Spinal cord (tissue), 10 donors: ENCODE data around the gene MEGF10. TPM values are rescaled to one million over a fixed set of nuclear protein-coding genes. Genes with fewer than 3 reads are reported as not detected.
"Not testable (repeated sequence)": the region's sequence is repeated elsewhere in the genome, so short reads cannot be mapped to it uniquely, and the experiment has no call there.

ENCODE experiments used
- DNase-seq, 6 donors: peaks; one replicate each; pipeline versions ENCODE4 v3.0.0 to v3.0.0-alpha.2; 2013 to 2015; ENCODE audit warnings: low spot score in 6 of 6, low read depth in 4 of 6
- H3K27ac ChIP-seq: one replicate; pipeline ENCODE4 v1.5.1; 2013; ENCODE audit warnings: low read depth, low read length, control low read depth
- H3K27me3 ChIP-seq: one replicate; pipeline ENCODE4 v1.6.1; 2013; ENCODE audit warnings: low read length; ENCODE audit not compliant: control insufficient read depth, insufficient read depth
- H3K36me3 ChIP-seq: one replicate; pipeline ENCODE4 v1.6.1; 2013; ENCODE audit warnings: low read length; ENCODE audit not compliant: control insufficient read depth, insufficient read depth
- H3K4me1 ChIP-seq: one replicate; pipeline ENCODE4 v1.6.1; 2013; ENCODE audit warnings: low read length; ENCODE audit not compliant: control insufficient read depth, insufficient read depth
- H3K4me3 ChIP-seq: one replicate; pipeline ENCODE4 v1.5.1; 2013; ENCODE audit warnings: low read depth, low read length, control low read depth
- H3K9me3 ChIP-seq: one replicate; pipeline ENCODE4 v1.6.1; 2013; ENCODE audit warnings: low read length; ENCODE audit not compliant: control insufficient read depth, insufficient read depth
- WGBS: methylation state at CpG from one replicate; pipeline ENCODE4 v1.1.5; 2013; ENCODE audit warnings: missing lambda C conversion rate; ENCODE audit not compliant: insufficient coverage; 5-methylcytosine and 5-hydroxymethylcytosine counted together
- polyA plus RNA-seq, 2 donors: library from polyadenylated mRNA; unstranded; fragments of 120-200 nt; gene quantifications; one replicate each; pipeline ENCODE4 v1.2.1, GENCODE V29; 2013; ENCODE audit not compliant: insufficient read length in 2 of 2
- total RNA-seq, 2 donors: library from RNA; depleted of rRNA in 1 of 2; stranded (reverse); fragments of 120-200 nt in 1 of 2; fragments of >200 nt in 1 of 2; gene quantifications; one replicate each; pipeline versions ENCODE4 v1.2.3 to v1.2.4, GENCODE V29; 2013 to 2014
- donor health status: healthy.

Gene MEGF10
- total and polyA plus RNA-seq, 4 donors: 18.5 to 31.2 (median 29.2) TPM

DNA sequence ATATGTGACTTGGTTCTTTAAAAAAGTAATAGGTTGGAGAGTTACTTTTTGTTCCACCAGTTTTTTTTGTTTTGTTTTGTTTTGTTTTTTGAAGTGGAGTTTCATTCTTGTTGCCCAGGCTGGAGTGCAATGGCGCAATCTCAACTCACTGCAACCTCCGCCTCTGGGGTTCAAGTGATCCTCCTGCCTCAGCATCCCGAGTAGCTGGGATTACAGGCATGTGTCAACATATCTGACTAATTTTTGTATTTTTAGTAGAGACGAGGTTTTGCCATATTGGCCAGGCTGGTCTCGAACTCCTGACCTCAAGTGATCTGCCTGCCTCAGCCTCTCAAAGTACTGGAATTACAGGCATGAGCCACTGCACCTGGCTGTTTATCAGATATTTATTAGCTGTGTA, 6.3 kb downstream of the MEGF10 start:
- H3K4me1 ChIP-seq, DNase-seq, H3K9me3 ChIP-seq, H3K27ac ChIP-seq, H3K36me3 ChIP-seq, H3K4me3 ChIP-seq, H3K27me3 ChIP-seq: not testable (repeated sequence)
- WGBS: 89% methylated on average over 4 of the region's 5 CpGs

DNA sequence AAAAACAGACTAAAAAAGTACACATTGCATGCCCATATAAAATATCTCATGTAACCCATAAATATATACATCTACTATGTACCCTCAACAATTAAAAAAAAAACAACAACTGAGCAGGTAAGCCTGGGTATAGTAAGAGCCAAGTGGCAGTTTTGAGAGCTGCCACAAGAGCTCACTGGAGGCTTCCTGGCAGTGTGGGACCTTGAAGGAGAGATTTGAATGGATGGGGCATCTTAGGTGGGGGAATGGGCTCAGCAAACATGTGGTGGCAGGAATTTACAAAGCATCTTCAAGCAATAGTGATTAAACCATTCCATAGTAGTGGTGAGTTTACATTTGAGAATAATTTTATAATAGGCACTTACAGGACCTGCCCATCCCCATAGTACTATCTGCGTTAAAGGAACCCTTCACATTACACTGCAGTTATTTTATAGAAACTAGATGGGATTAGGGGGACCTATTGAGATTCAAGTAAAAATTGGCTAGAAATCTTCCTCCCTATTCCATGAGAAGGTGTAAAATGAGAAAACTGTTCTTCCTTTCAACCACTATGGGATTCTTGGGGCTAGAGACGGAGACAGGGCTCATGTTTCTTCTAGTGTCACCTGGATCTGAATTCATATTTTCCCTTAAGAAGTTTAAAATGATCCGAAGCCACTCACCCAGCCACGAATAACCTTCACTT, 6.9 kb downstream of the MEGF10 start:
- Histone ChIP-seq H3K27me3 (no peaks in the 10 kb centered on the region), H3K4me1 (peaks cover 8% of the 10 kb centered on the region), H3K36me3 (no peaks in the 10 kb centered on the region), H3K4me3 (no peak overlapping the region), H3K9me3 (no peaks in the 10 kb centered on the region), H3K27ac (no peak overlapping the region)
- no peak for DNase-seq
- WGBS: no CpG with 5 or more reads among the region's 4 CpGs

DNA sequence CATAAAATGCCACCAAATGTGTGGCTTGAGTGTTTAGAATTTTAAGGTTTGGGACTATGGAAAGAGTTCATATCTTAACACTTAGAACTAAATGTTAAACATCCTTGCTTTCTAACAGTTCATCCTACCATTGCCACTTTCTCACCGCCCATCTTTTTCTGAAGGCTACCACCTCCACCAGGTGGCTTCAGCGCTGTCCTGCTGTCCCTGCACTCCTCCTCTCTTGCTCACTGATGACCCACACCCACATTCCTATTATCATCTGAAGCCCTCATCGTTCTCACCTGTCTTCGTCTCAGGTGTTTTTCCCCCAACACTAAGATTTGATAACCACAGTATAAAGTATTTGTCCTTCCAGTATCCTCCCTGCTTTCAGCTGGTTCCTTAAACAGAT, 7.4 kb downstream of the MEGF10 start:
- no peak for DNase-seq
- Histone ChIP-seq H3K27ac (no peak overlapping the region), H3K9me3 (no peaks in the 10 kb centered on the region), H3K36me3 (no peaks in the 10 kb centered on the region), H3K4me3 (no peak overlapping the region), H3K27me3 (no peaks in the 10 kb centered on the region), H3K4me1 (peaks cover 8% of the 10 kb centered on the region)
- 88% methylated on average over 4 of the region's 4 CpGs for WGBS

DNA sequence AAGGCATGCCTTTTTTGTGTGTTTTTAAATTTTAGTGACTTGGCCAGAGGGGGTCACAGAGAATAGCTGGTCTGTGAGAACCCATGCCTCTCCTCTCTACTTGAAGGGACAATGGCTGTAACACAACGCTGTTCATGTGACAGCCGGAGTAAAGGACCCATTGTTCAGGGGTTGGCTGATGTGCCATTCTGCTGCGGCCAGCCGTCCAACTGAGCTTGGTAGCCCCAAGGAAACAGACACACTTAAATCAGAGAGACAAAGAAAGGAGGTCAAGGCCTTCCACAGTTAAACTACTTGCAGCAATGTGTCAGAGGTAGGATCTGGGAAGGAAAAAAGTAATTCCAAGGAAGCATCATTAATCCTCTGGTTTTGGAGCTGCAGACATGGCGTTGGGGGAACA, 8.1 kb downstream of the MEGF10 start:
- 50% methylated on average over 1 of the region's 5 CpGs for WGBS
- Histone ChIP-seq H3K27ac (peak overlapping the region; percentile 44), H3K36me3 (no peaks in the 10 kb centered on the region), H3K9me3 (no peaks in the 10 kb centered on the region), H3K27me3 (no peaks in the 10 kb centered on the region), H3K4me1 (peaks cover 8% of the 10 kb centered on the region), H3K4me3 (no peak overlapping the region)
- peak in 3 of 6 donors; percentile 37 to 69 (median 58) for DNase-seq

DNA sequence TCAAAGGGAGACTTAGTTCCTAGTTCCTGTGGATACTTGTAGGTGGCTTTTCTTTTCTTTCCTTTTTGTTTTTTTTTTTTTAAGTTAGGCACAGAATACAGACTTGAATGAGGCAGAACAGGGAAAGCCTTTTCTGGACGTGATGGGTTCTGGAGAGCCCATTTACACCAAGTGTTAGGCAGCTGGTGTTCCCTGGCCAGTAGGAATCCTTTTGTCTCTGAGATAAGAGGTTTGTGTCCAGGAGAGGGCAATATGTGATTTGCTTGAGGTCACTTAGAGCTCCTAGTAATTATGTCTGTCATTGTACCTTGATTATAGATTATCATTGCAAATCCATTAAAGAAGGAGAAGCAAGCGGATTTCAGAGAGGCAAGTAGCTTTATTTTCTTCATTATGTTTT, 9.1 kb downstream of the MEGF10 start:
- H3K27ac ChIP-seq: peak overlapping the region; percentile 22
- no peak overlapping the region for H3K4me3 ChIP-seq
- DNase-seq: peak in 1 of 6 donors; percentile 41
- H3K27me3 ChIP-seq: no peaks in the 10 kb centered on the region
- H3K4me1 ChIP-seq: peaks cover 11% of the 10 kb centered on the region
- WGBS: 14% methylated on average over 1 of the region's 2 CpGs
- no peaks in the 10 kb centered on the region for H3K36me3 ChIP-seq
- no peaks in the 10 kb centered on the region for H3K9me3 ChIP-seq

DNA sequence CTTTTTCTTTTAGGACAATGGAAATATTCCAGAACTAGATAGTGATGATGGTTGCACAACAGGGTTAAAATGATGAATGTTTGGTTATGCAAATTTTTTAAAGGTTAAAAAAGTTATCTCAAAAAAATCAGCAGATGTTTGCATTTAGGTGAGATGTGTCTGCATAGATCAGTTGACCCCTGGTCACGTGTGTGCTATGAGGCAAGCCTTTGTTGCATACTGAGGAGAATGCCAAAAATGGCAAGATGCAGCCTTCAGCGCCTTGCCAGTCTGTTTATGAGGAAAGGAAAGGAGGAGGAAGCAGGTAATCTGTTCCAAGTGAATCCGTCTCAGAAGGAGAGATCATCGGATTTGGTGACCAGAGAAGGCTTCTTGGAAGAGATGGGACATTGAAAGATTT, 11.9 kb downstream of the MEGF10 start:
- WGBS: 95% methylated on average over 4 of the region's 4 CpGs
- Histone ChIP-seq H3K4me3 (no peak overlapping the region), H3K27me3 (no peaks in the 10 kb centered on the region), H3K4me1 (peaks cover 18% of the 10 kb centered on the region), H3K9me3 (no peaks in the 10 kb centered on the region), H3K36me3 (no peaks in the 10 kb centered on the region), H3K27ac (no peak overlapping the region)
- no peak for DNase-seq

DNA sequence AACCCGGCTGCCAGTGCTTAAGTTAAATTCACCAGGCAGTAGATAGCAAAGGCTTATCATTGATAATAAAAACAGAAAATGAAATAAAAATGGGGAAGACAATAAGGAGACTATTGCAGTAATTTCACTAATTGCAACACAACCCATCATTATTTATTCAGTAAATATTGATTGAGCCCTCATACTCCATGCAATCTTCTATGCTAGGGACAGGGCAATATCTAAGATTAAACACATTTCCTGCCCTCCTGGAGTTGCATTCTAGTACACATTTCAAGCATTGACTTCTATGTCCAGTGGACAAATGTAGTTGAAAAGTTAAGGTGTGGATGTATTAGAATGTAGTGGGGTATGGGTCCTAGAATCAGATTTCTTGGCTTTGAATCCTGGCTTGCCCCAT, 12.8 kb downstream of the MEGF10 start:
- no peak for DNase-seq
- no peak overlapping the region for H3K4me3 ChIP-seq
- peaks cover 15% of the 10 kb centered on the region for H3K4me1 ChIP-seq
- no CpG with 5 or more reads among the region's 1 CpG for WGBS
- no peaks in the 10 kb centered on the region for H3K36me3 ChIP-seq
- no peak overlapping the region for H3K27ac ChIP-seq
- no peaks in the 10 kb centered on the region for H3K9me3 ChIP-seq
- H3K27me3 ChIP-seq: no peaks in the 10 kb centered on the region

DNA sequence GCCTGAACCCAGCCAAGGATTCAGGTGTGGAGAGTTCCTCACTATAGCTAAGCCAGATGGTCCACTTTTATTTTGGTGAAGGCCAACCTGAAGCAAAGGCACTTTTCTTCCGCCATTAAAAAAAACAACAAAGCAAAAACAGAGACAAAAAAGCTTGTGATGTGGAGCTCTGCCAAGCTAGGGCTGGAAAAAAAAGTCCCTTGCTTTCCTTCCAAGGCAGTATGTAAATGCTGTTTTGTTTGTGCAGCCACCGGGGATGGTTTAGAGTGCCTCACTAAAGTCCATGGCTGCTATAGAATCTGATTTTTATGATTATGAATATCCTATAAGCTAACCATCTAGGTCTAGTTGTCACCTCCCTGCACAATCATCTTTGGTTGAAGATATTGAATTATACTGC, 14.9 kb downstream of the MEGF10 start:
- no CpG with 5 or more reads among the region's 2 CpGs for WGBS
- peaks cover 10% of the 10 kb centered on the region for H3K4me1 ChIP-seq
- no peak overlapping the region for H3K4me3 ChIP-seq
- H3K27me3 ChIP-seq: no peaks in the 10 kb centered on the region
- DNase-seq: peak in 4 of 6 donors; percentile 39 to 88 (median 61)
- H3K27ac ChIP-seq: peak overlapping the region; percentile 37
- H3K36me3 ChIP-seq: no peaks in the 10 kb centered on the region
- H3K9me3 ChIP-seq: no peaks in the 10 kb centered on the region

DNA sequence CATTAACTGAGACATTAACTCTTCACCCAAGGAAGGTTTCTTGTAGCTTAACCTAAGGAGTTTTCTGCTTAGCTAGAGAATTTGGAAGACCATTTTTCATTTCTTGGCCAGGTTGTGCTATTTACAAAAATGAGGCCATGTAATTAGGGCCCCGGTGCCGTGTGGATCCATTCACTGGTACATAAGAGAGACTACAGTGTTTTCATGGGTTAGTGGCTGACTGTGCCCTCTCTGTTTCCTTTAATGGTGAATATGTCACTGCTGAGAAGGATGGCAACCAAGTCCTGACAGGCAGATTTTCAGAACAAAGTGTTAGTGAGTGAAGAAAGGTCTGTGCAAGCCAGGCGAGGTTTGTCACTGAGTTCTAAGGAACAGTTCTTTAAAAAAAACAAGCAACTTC, 15.4 kb downstream of the MEGF10 start:
- Histone ChIP-seq H3K27me3 (no peaks in the 10 kb centered on the region), H3K4me3 (no peak overlapping the region), H3K36me3 (no peaks in the 10 kb centered on the region), H3K4me1 (peaks cover 10% of the 10 kb centered on the region), H3K9me3 (no peaks in the 10 kb centered on the region), H3K27ac (peak overlapping the region; percentile 15)
- DNase-seq: peak in 2 of 6 donors; percentile 33 to 41
- 26% methylated on average over 3 of the region's 3 CpGs for WGBS

DNA sequence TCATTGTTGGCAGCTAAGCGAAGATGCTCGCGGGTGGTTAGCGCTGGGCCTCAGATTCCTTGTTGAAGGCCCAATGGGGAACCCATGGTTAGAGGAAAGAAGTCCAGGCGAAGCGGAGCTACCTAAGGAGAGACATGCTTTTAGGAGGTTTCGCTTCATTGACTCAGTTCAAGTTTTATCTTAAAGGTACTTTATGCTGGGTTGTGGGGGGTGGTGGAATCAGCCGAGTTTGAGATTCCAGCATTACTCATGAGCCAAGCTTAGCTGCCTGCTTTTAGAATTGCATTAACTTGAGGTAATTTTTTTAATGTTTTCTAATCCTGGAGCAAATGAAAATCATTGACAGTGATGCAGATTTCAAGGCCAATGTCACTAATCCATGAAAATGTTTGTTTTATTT, 16.1 kb downstream of the MEGF10 start:
- 69% methylated on average over 6 of the region's 8 CpGs for WGBS
- H3K9me3 ChIP-seq: no peaks in the 10 kb centered on the region
- peak overlapping the region; percentile 15 for H3K27ac ChIP-seq
- no peak overlapping the region for H3K4me3 ChIP-seq
- no peaks in the 10 kb centered on the region for H3K27me3 ChIP-seq
- no peaks in the 10 kb centered on the region for H3K36me3 ChIP-seq
- DNase-seq: no peak
- H3K4me1 ChIP-seq: peaks cover 10% of the 10 kb centered on the region
